SK-N-SH treated with all-trans-retinoic acid at 6 μM for 48 hours (cell line): ENCODE data around the gene NOL11.

Experiments used
- ATAC-seq: fragments of 200-7000 bp; cut with Tn5 transposase; 3 replicates; pipeline ENCODE4 v1.9.1; 2020; ENCODE audit warnings: mild to moderate bottlenecking, moderate library complexity
- ARNTL ChIP-seq: fragments of 450-650 bp; formaldehyde crosslinking; IDR thresholded peaks from 2 replicates; pipeline ENCODE4 v1.5.0; 2020; ENCODE audit warnings: low read depth, mild to moderate bottlenecking, moderate library complexity, borderline replicate concordance
- ESRRG ChIP-seq: fragments of 250-450 bp; sonication (Bioruptor Pico); IDR thresholded peaks from 2 replicates; pipeline ENCODE4 v1.6.1; 2021; ENCODE audit warnings: mild to moderate bottlenecking
- GLIS3 ChIP-seq: fragments of 250-450 bp; sonication (Bioruptor Pico); IDR thresholded peaks from 2 replicates; pipeline ENCODE4 v1.5.0; 2020; ENCODE audit warnings: mild to moderate bottlenecking, moderate library complexity
- ISL1 ChIP-seq: fragments of 250-450 bp; sonication (Bioruptor Pico); IDR thresholded peaks from 2 replicates; pipeline ENCODE4 v2.1.2; 2022; ENCODE audit warnings: mild to moderate bottlenecking, moderate library complexity
- OSR1 ChIP-seq: fragments of 250-450 bp; sonication (Bioruptor Pico); IDR thresholded peaks from 2 replicates; pipeline ENCODE4 v1.8.0; 2022; ENCODE audit warnings: moderate library complexity, mild to moderate bottlenecking, inconsistent platforms
- PPARA ChIP-seq: fragments of 250-450 bp; sonication (Bioruptor Pico); IDR thresholded peaks from 2 replicates; pipeline ENCODE4 v1.5.0; 2020; ENCODE audit warnings: mild to moderate bottlenecking, borderline replicate concordance
- RARB ChIP-seq: fragments of 250-450 bp; sonication (Bioruptor Pico); IDR thresholded peaks from 2 replicates; pipeline ENCODE4 v1.8.0; 2021; ENCODE audit warnings: mild to moderate bottlenecking, moderate library complexity
- SNAI2 ChIP-seq: fragments of 250-450 bp; sonication (Bioruptor Pico); IDR thresholded peaks from 2 replicates; pipeline ENCODE4 v1.5.0; 2020; ENCODE audit warnings: mild to moderate bottlenecking, moderate library complexity
- TCF4 ChIP-seq: fragments of 250-450 bp; sonication (Bioruptor Pico); IDR thresholded peaks from 2 replicates; pipeline ENCODE4 v1.8.0; 2021; ENCODE audit warnings: mild to moderate bottlenecking, moderate library complexity, borderline replicate concordance
- ZC3H10 ChIP-seq: fragments of 250-450 bp; sonication (Bioruptor Pico); IDR thresholded peaks from 2 replicates; pipeline ENCODE4 v1.5.1; 2021; ENCODE audit warnings: mild to moderate bottlenecking, moderate library complexity
- ZFP30 ChIP-seq: fragments of 450-650 bp; formaldehyde crosslinking; IDR thresholded peaks from 2 replicates; pipeline ENCODE4 v1.5.0; 2022; ENCODE audit warnings: mild to moderate bottlenecking, moderate library complexity
- ZNF565 ChIP-seq: fragments of 450-650 bp; formaldehyde crosslinking; conservative IDR thresholded peaks from 2 replicates; pipeline ENCODE4 v1.5.0; 2020; ENCODE audit warnings: low read depth, mild to moderate bottlenecking, moderate library complexity
- ZNF70 ChIP-seq: fragments of 450-650 bp; formaldehyde crosslinking; IDR thresholded peaks from 2 replicates; pipeline ENCODE4 v1.5.0; 2020; ENCODE audit warnings: mild to moderate bottlenecking, moderate library complexity
- ZNF8 ChIP-seq: fragments of 450-650 bp; formaldehyde crosslinking; IDR thresholded peaks from 2 replicates; pipeline ENCODE4 v1.5.0; 2020; ENCODE audit warnings: mild to moderate bottlenecking, moderate library complexity
- TF ChIP-seq, protein P1 (sequence below): fragments of 250-450 bp; sonication (Bioruptor Pico); IDR thresholded peaks from 2 replicates; pipeline ENCODE4 v1.5.1; 2020; ENCODE audit warnings: low read depth, mild to moderate bottlenecking, moderate library complexity
- TF ChIP-seq, protein P2 (sequence below): fragments of 250-450 bp; sonication (Bioruptor Pico); IDR thresholded peaks from 2 replicates; pipeline ENCODE4 v1.5.1; 2021; ENCODE audit warnings: mild to moderate bottlenecking, moderate library complexity
- TF ChIP-seq, protein P3 (sequence below): fragments of 250-450 bp; sonication (Bioruptor Pico); IDR thresholded peaks from 2 replicates; pipeline ENCODE4 v1.8.0; 2020; ENCODE audit warnings: mild to moderate bottlenecking, moderate library complexity, borderline replicate concordance

Gene NOL11

DNA sequence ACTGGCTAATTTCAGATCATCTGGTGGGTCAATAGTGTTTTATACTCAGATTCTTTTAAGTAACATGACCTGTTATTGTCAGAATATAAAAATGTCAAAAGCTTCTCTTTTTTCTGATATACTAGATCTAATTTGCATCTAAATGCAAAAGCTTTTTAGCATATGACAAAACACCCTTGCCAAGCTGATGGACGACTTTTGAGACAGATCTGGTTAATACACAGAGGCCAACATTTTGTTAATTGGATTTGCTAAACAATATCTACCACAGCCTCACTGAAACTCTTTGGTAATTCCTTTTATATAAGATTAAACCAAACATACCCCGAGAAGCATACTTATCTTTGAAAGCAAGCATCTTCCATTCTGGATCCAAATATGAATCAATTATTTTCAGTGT lies 10.3 kb upstream of the NOL11 start:
- ATAC-seq = no peak
- TF ChIP-seq PPARA (CRISPR knock-in tag) (no peak), ISL1 (CRISPR knock-in tag) (peak; percentile 31; the same call in 1 of the 2 replicates), TCF4 (CRISPR knock-in tag) (peak; percentile 29; the same call in 1 of the 2 replicates)
- TF ChIP-seq, all 23 proteins: peak for 2

DNA sequence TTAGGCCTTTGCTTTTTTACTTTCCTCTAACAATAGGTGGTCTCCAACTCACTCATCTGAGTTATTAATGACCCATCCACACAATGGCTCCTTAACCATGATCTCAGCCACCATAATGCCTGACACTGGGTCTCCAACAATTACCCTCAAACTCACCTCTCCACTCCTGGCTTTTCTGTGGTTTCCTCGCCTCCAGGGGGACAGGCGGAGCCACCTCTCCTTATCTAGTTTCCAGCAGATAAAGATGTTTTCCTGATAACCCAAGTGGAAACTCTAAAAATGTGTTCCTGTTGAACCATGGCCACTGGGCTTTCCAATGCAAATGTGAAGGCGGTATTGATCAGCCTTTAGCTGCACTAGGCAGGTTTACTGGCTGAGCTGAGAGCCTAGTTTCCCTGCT lies 9.4 kb upstream of the NOL11 start:
- no peak for ATAC-seq
- TF ChIP-seq, protein P1, sequence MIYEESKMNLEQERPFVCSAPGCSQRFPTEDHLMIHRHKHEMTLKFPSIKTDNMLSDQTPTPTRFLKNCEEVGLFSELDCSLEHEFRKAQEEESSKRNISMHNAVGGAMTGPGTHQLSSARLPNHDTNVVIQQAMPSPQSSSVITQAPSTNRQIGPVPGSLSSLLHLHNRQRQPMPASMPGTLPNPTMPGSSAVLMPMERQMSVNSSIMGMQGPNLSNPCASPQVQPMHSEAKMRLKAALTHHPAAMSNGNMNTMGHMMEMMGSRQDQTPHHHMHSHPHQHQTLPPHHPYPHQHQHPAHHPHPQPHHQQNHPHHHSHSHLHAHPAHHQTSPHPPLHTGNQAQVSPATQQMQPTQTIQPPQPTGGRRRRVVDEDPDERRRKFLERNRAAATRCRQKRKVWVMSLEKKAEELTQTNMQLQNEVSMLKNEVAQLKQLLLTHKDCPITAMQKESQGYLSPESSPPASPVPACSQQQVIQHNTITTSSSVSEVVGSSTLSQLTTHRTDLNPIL (CRISPR knock-in tag) = no peak
- TF ChIP-seq ZC3H10 = no peak
- no peak for TF ChIP-seq ZNF565 (CRISPR knock-in tag)
- no peak for TF ChIP-seq RARB
- TF ChIP-seq, protein P2, sequence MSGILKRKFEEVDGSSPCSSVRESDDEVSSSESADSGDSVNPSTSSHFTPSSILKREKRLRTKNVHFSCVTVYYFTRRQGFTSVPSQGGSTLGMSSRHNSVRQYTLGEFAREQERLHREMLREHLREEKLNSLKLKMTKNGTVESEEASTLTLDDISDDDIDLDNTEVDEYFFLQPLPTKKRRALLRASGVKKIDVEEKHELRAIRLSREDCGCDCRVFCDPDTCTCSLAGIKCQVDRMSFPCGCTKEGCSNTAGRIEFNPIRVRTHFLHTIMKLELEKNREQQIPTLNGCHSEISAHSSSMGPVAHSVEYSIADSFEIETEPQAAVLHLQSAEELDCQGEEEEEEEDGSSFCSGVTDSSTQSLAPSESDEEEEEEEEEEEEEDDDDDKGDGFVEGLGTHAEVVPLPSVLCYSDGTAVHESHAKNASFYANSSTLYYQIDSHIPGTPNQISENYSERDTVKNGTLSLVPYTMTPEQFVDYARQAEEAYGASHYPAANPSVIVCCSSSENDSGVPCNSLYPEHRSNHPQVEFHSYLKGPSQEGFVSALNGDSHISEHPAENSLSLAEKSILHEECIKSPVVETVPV (CRISPR knock-in tag) = no peak
- TF ChIP-seq ESRRG (CRISPR knock-in tag) = no peak
- TF ChIP-seq ZFP30 (CRISPR knock-in tag) = no peak
- no peak for TF ChIP-seq ARNTL (CRISPR knock-in tag)
- TF ChIP-seq ISL1 (CRISPR knock-in tag) = no peak
- no peak for TF ChIP-seq SNAI2 (CRISPR knock-in tag)

DNA sequence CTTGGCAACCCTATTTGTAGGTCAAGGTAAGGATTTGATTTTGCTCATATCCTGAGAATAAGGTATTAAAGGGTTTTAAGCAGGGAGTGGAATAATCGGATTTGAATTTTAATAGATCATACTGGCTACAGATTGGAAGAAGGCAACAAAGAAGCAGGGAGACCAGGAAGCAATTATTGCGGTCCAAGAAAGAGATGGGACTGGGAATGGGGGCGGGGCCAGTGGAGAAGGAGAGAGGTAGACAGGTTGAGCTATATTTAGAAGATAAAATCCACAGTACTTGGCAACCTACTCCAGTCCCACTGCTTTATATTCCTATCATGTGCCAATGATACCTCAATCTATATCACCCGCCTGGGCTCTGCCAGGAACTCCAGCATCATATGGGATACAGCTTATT lies 5.8 kb upstream of the NOL11 start:
- no peak for TF ChIP-seq ISL1 (CRISPR knock-in tag)
- no peak for TF ChIP-seq ZC3H10
- TF ChIP-seq OSR1 (CRISPR knock-in tag) = no peak
- TF ChIP-seq ZNF565 (CRISPR knock-in tag) = no peak
- no peak for TF ChIP-seq RARB
- ATAC-seq = no peak

DNA sequence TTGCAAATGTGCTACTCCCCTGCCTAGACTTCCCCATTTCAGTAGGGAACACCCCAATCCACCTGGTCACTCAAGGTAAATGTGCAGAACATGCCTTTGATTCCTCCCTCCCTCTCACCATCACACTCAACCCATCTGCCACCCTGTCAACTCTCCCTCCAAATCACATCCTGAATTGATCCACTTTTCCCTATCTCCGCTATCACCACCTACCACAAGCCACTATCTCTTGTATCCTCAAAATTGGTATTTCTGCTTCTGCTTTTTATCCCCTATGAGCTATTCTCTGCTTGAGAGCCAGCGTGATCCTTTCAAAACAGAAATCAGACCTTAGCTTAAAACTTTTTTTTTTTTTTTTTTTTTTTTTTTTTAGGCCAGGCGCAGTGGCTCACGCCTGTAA lies 5.4 kb upstream of the NOL11 start:
- ATAC-seq = no peak
- no peak for TF ChIP-seq RARB
- TF ChIP-seq ARNTL (CRISPR knock-in tag) = no peak
- TF ChIP-seq, protein P2 (CRISPR knock-in tag) = no peak
- TF ChIP-seq OSR1 (CRISPR knock-in tag) = no peak
- no peak for TF ChIP-seq ISL1 (CRISPR knock-in tag)
- no peak for TF ChIP-seq ZC3H10
- TF ChIP-seq, protein P1 (CRISPR knock-in tag) = no peak
- no peak for TF ChIP-seq ZNF565 (CRISPR knock-in tag)
- no peak for TF ChIP-seq ZNF8 (CRISPR knock-in tag)
- TF ChIP-seq, protein P3, sequence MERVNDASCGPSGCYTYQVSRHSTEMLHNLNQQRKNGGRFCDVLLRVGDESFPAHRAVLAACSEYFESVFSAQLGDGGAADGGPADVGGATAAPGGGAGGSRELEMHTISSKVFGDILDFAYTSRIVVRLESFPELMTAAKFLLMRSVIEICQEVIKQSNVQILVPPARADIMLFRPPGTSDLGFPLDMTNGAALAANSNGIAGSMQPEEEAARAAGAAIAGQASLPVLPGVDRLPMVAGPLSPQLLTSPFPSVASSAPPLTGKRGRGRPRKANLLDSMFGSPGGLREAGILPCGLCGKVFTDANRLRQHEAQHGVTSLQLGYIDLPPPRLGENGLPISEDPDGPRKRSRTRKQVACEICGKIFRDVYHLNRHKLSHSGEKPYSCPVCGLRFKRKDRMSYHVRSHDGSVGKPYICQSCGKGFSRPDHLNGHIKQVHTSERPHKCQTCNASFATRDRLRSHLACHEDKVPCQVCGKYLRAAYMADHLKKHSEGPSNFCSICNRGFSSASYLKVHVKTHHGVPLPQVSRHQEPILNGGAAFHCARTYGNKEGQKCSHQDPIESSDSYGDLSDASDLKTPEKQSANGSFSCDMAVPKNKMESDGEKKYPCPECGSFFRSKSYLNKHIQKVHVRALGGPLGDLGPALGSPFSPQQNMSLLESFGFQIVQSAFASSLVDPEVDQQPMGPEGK (CRISPR knock-in tag) = no peak
- TF ChIP-seq ZNF70 (CRISPR knock-in tag) = no peak
- TF ChIP-seq PPARA (CRISPR knock-in tag) = no peak
- TF ChIP-seq ZFP30 (CRISPR knock-in tag) = no peak
- TF ChIP-seq, all 23 proteins: peak for 0

DNA sequence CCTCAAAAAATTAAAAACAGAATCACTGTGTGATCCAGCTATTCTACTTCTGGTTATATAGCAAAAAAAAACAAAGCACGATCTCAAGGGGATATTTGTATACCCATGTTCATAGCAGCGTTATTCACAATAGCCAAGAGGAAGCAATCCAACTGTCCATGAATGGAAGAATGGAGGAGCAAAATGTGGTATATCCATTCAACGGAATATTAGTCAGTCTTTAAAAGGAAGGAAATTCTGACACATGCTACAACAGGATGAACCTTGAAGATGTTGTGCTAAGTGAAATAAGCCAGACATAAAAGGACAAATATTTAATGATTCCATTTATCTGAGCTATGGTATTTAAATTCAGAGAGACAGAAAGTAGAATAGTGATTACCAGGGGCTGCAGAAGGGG lies 4.6 kb upstream of the NOL11 start:
- no peak for ATAC-seq
- TF ChIP-seq GLIS3 (no peak), ZNF8 (CRISPR knock-in tag) (peak; percentile 97)
- TF ChIP-seq, protein P3 (CRISPR knock-in tag) = no peak
- TF ChIP-seq, all 23 proteins: peak for 1
